Fibroblast of lung (primary cell): Measurements from ENCODE around the gene CLSTN2.

ENCODE experiments used
- CTCF ChIP-seq, 2 donors: IDR thresholded peaks in 1 of 2; conservative IDR thresholded peaks in 1 of 2; 1 replicate in 1 of 2; 2 replicates in 1 of 2; pipeline ENCODE4 v1.5.1; 2011 to 2012; ENCODE audit warnings: low read length in 2 of 2, control low read depth in 1 of 2, inconsistent platforms in 1 of 2, low read depth in 1 of 2, mild to moderate bottlenecking in 1 of 2
- EZH2 ChIP-seq: IDR thresholded peaks from 2 replicates; pipeline ENCODE4 v1.5.1; 2012; ENCODE audit warnings: low read length, control low read depth, mild to moderate bottlenecking; ENCODE audit errors: missing control alignments

- TF ChIP-seq CTCF (conservative IDR thresholded peaks at IDR 0.05 in 1 of 2, IDR thresholded peaks at IDR 0.05 in 1 of 2; ENCODE audit: low read depth in 1 of 2, low read length in 2 of 2) = no peak
- no peak for TF ChIP-seq EZH2
These were observed 595.6 kb downstream of the CLSTN2 start for GRCh38 chr3:140530603-140531002.
